Measurements from ENCODE around the gene SASH1. TPM values are rescaled to one million over a fixed set of nuclear protein-coding genes. Genes with fewer than 3 reads are reported as not detected.

SASH1 gene
- total RNA-seq, 1 experiment from 2014 or later, result 33.2 TPM

- TF ChIP-seq CTCF (conservative IDR thresholded peaks at IDR 0.05), result no peak
- peaks cover 12 to 19% of the 10 kb centered on the region in 2 experiments for H3K4me1 Mint-ChIP-seq
- H2AFZ ChIP-seq (ENCODE audit: low read length), result no peak overlapping the region
These were observed 236.4 kb downstream of the SASH1 start for GRCh38 chr6:148578837-148579565.

More at GRCh38 chr6:148578837-148579565, 236.4 kb downstream of the SASH1 start:
- no peaks in the 10 kb centered on the region for H3K9me3 ChIP-seq (ENCODE audit: control insufficient read depth, low read depth, low read length)
- no peak overlapping the region for H3K56ac ChIP-seq (ENCODE audit: insufficient read length, low read depth, low read length)
- no peak overlapping the region for H4K91ac ChIP-seq (ENCODE audit: insufficient read length, low read depth, low read length)
- no peak overlapping the region for H3K18ac ChIP-seq (ENCODE audit: insufficient read length, low read depth, low read length)
- H3K27ac Mint-ChIP-seq, result no peak overlapping the region; a peak in 1 of 7 replicates
- peaks cover 13 to 20% of the 10 kb centered on the region in 2 experiments for H3K9me3 Mint-ChIP-seq
- no peaks in the 10 kb centered on the region for H3K79me1 ChIP-seq (ENCODE audit: insufficient read depth, low read depth, low read length, poor library complexity, severe bottlenecking)
- H3K23ac ChIP-seq (ENCODE audit: insufficient read length, low read depth, low read length), result no peak overlapping the region
- no peaks in the 10 kb centered on the region for H3K79me2 ChIP-seq (ENCODE audit: insufficient read depth, low read length)
- no peak overlapping the region for H2BK12ac ChIP-seq (ENCODE audit: insufficient read length, low read depth, low read length)
- no peak overlapping the region for H4K8ac ChIP-seq (replicated peaks; ENCODE audit: insufficient read length, low read depth, low read length)
- no peaks in the 10 kb centered on the region for H3K27me3 ChIP-seq (ENCODE audit: insufficient read depth, low read length)
- no peak overlapping the region for H4K5ac ChIP-seq (ENCODE audit: insufficient read length, low read depth, low read length)
- no peaks in the 10 kb centered on the region; the same call in 1 of the 2 replicates for H3K27me3 Mint-ChIP-seq (ENCODE audit: low read depth)
- H3K36me3 Mint-ChIP-seq (ENCODE audit: insufficient read depth in 1 of 3, low read depth in 3 of 3), result peaks cover 3 to 18% (median 16%) of the 10 kb centered on the region in 3 experiments; a peak in 6 of 7 replicates
- WGBS (ENCODE audit: extremely low coverage, insufficient read length, low lambda C conversion rate), result no CpG with 5 or more reads among the region's 4 CpGs
- H3K23me2 ChIP-seq (ENCODE audit: insufficient read length, low read depth, low read length, poor library complexity, severe bottlenecking), result no peaks in the 10 kb centered on the region
- no peak overlapping the region; the same call in 1 of the 2 replicates for H2BK15ac ChIP-seq (ENCODE audit: low read depth, low read length)
- no peak overlapping the region for H2BK5ac ChIP-seq (ENCODE audit: insufficient read length, low read length)
- H3K9ac ChIP-seq (ENCODE audit: extremely low read depth, insufficient read length, low read length), result no peak overlapping the region
- no peak overlapping the region for H3K4ac ChIP-seq (ENCODE audit: low read depth, low read length)
- H3K14ac ChIP-seq (ENCODE audit: insufficient read depth, low read length), result no peak overlapping the region
- H4K20me1 ChIP-seq (ENCODE audit: control insufficient read depth, insufficient read depth, insufficient read length), result no peaks in the 10 kb centered on the region
- H3K4me2 ChIP-seq (ENCODE audit: insufficient read depth, insufficient read length, low read length), result no peak overlapping the region
- no peak for DNase-seq
- no peak overlapping the region for H3K4me3 Mint-ChIP-seq
- H3K27ac ChIP-seq (ENCODE audit: insufficient read length, low read depth, low read length), result no peak overlapping the region
- no peak overlapping the region for H2BK120ac ChIP-seq (ENCODE audit: low read depth, low read length, poor library complexity, severe bottlenecking)
- H2AK5ac ChIP-seq (ENCODE audit: insufficient read length, low read length), result no peak overlapping the region
- peaks cover 8% of the 10 kb centered on the region for H3K4me1 ChIP-seq (ENCODE audit: insufficient read depth, low read length)
- H2BK20ac ChIP-seq (ENCODE audit: low read depth, low read length, poor library complexity, severe bottlenecking), result no peak overlapping the region
- no peak overlapping the region for H3T11ph ChIP-seq (ENCODE audit: low read length)
